HG02938 (cell line): Measurements from ENCODE around the gene GSTM5.
"Not testable (repeated sequence)": the region's sequence is repeated elsewhere in the genome, so short reads cannot be mapped to it uniquely, and the experiment has no call there.

Experiments used
- ATAC-seq: cut with Tn5 transposase; IDR thresholded peaks from one replicate; pipeline ENCODE4 v1.9.1; 2021; ENCODE audit warnings: mild to moderate bottlenecking, moderate library complexity; ENCODE audit not compliant: unreplicated experiment

Gene GSTM5

GRCh38 chr1:109726728-109727373 is 14.8 kb downstream of the GSTM5 start:
- ATAC-seq = no peak

- no peak for ATAC-seq
Observed at GRCh38 chr1:109728870-109729269, 16.8 kb downstream of the GSTM5 start.

- ATAC-seq = no peak
Observed at GRCh38 chr1:109730666-109731065, 18.6 kb downstream of the GSTM5 start.

- no peak for ATAC-seq
Observed at GRCh38 chr1:109732390-109732881, 20.4 kb downstream of the GSTM5 start.

GRCh38 chr1:109733236-109733870 is 21.3 kb downstream of the GSTM5 start:
- no peak for ATAC-seq

GRCh38 chr1:109739738-109740614 is 27.9 kb downstream of the GSTM5 start:
- peak; percentile 61 for ATAC-seq

GRCh38 chr1:109740615-109741373 is 28.7 kb downstream of the GSTM5 start, which contains the start of gene GSTM3:
Gene GSTM3, minus strand, starts transcription at chr1:109741038. Its CDS starts 751 bp downstream, at chr1:109740287.
- ATAC-seq = no peak

- ATAC-seq = not testable (repeated sequence)
Observed at GRCh38 chr1:109748311-109748710, 36.3 kb downstream of the GSTM5 start.

GRCh38 chr1:109749221-109749620 is 37.2 kb downstream of the GSTM5 start:
- ATAC-seq = no peak

- ATAC-seq = no peak
Observed at GRCh38 chr1:109750241-109750882, 38.3 kb downstream of the GSTM5 start.

- ATAC-seq = no peak
Observed at GRCh38 chr1:109750920-109751319, 38.9 kb downstream of the GSTM5 start.

- no peak for ATAC-seq
Observed at GRCh38 chr1:109751531-109752260, 39.6 kb downstream of the GSTM5 start.

- no peak for ATAC-seq
Observed at GRCh38 chr1:109754738-109755137, 42.7 kb downstream of the GSTM5 start.

GRCh38 chr1:109756325-109756724 is 44.3 kb downstream of the GSTM5 start:
- ATAC-seq = not testable (repeated sequence)

- ATAC-seq = no peak
Observed at GRCh38 chr1:109756848-109757521, 44.9 kb downstream of the GSTM5 start.

- no peak for ATAC-seq
Observed at GRCh38 chr1:109757936-109758786, 46.1 kb downstream of the GSTM5 start.

GRCh38 chr1:109759513-109760334 is 47.7 kb downstream of the GSTM5 start:
- no peak for ATAC-seq
